Upper lobe of left lung (tissue), 6 donors: ENCODE data around the gene TAF3. TPM values are rescaled to one million over a fixed set of nuclear protein-coding genes. Genes with fewer than 3 reads are reported as not detected.
A peak's percentile ranks its signal among the peaks of the same experiment; 100 is the strongest.

Experiments used
- ATAC-seq, 2 donors: fragments of 200-7000 bp; cut with Tn5 transposase; one replicate each; pipeline ENCODE4 v1.9.1; 2022; ENCODE audit warnings: mild to moderate bottlenecking in 2 of 2, moderate library complexity in 2 of 2; ENCODE audit not compliant: low FRiP score in 2 of 2
- DNase-seq, 2 donors: peaks; one replicate each; pipeline ENCODE4 v3.0.0-alpha.2; 2019 to 2020
- H3K27ac ChIP-seq, 4 donors: fragments of 200-600 bp; sonication (generic); one replicate each; pipeline ENCODE4 v1.5.1; 2016 to 2019
- H3K27me3 ChIP-seq, 4 donors: fragments of 200-600 bp; sonication (generic); one replicate each; pipeline ENCODE4 v1.5.1; 2017 to 2019
- H3K36me3 ChIP-seq, 4 donors: fragments of 200-600 bp; sonication (generic); one replicate each; pipeline ENCODE4 v1.5.1; 2016 to 2019
- H3K4me1 ChIP-seq, 4 donors: fragments of 200-600 bp; sonication (generic); one replicate each; pipeline ENCODE4 v1.5.1; 2018 to 2019
- H3K4me3 ChIP-seq, 4 donors: fragments of 200-600 bp; sonication (generic); one replicate each; pipeline ENCODE4 v1.5.1; 2017 to 2019; ENCODE audit warnings: mild to moderate bottlenecking in 2 of 4, moderate library complexity in 1 of 4
- H3K9me3 ChIP-seq, 4 donors: fragments of 200-600 bp; sonication (generic); one replicate each; pipeline ENCODE4 v1.5.1; 2018 to 2019
- CTCF ChIP-seq, 6 experiments: fragments of 450-650 bp in 4 of 6; fragments of 200-600 bp in 2 of 6; sonication (generic) in 2 of 6; IDR thresholded peaks; one replicate each; pipeline ENCODE4 v1.5.1; 2016 to 2019; ENCODE audit warnings: antibody characterized with exemption in 6 of 6
- EP300 ChIP-seq, 4 donors: sonication (generic); formaldehyde crosslinking; IDR thresholded peaks; one replicate each; pipeline ENCODE4 v1.5.1; 2017; ENCODE audit warnings: antibody characterized with exemption in 4 of 4, control low read depth in 2 of 4
- POLR2A ChIP-seq, 4 donors: fragments of 450-650 bp; IDR thresholded peaks; one replicate each; pipeline ENCODE4 v1.5.1; 2016 to 2017; ENCODE audit warnings: antibody characterized with exemption in 4 of 4, mild to moderate bottlenecking in 2 of 4
- POLR2AphosphoS5 ChIP-seq, 2 donors: sonication (generic); formaldehyde crosslinking; IDR thresholded peaks; one replicate each; pipeline ENCODE4 v1.5.1; 2017; ENCODE audit warnings: antibody characterized with exemption in 2 of 2
- WGBS, 2 donors: methylation state at CpG; one replicate each; pipeline ENCODE4 v1.1.5; 2017 to 2018; 5-methylcytosine and 5-hydroxymethylcytosine counted together
- total RNA-seq, 6 donors: library from RNA; depleted of rRNA in 4 of 6; stranded (reverse); fragments of >200 nt in 4 of 6; gene quantifications; one replicate each; pipeline versions ENCODE4 v1.1.0 to v1.2.1, GENCODE V29; 2016 to 2021
- donor health status: DM: no; HTN: no; CAD: no; lungs with moderate emphysema.
- donor health status: DM: no; HTN: yes; CAD: no; lungs with severe emphysema.

TAF3 gene
- total RNA-seq, 6 donors from 2014 or later, result 6.8 to 16.8 (median 10.1) TPM

- Histone ChIP-seq H3K4me1 (peaks cover 10 to 28% (median 14%) of the 10 kb centered on the region in 4 donors), H3K27ac (peak overlapping the region; percentile 77 to 80 (median 80)), H3K4me3 (peak overlapping the region; percentile 58 to 98 (median 86)), H3K27me3 (no peaks in the 10 kb centered on the region), H3K36me3 (peaks cover 0 to 6% (median 0%) of the 10 kb centered on the region in 4 donors), H3K9me3 (no peaks in the 10 kb centered on the region)
- WGBS, 2 donors, result 0% methylated on average over 10 of the region's 10 CpGs
- no peak for TF ChIP-seq POLR2AphosphoS5 (IDR thresholded peaks at IDR 0.05)
- no peak for TF ChIP-seq CTCF (IDR thresholded peaks at IDR 0.05)
- TF ChIP-seq POLR2A (IDR thresholded peaks at IDR 0.05), result no peak
- TF ChIP-seq EP300 (IDR thresholded peaks at IDR 0.05), result no peak
- DNase-seq, result no peak
- peak in 1 of 2 donors; percentile 5 for ATAC-seq
Observed at GRCh38 chr10:7817984-7818294, 366 bp upstream of the TAF3 start.

GRCh38 chr10:7819121-7819460 is 786 bp downstream of the TAF3 start:
- peak overlapping the region; percentile 58 to 98 (median 86) for H3K4me3 ChIP-seq
- no peaks in the 10 kb centered on the region for H3K27me3 ChIP-seq
- ATAC-seq, result peak; percentile 30 to 51
- H3K27ac ChIP-seq, result peak overlapping the region in 3 of 4 donors; percentile 77 to 80 (median 79)
- peaks cover 10 to 28% (median 14%) of the 10 kb centered on the region in 4 donors for H3K4me1 ChIP-seq
- no peaks in the 10 kb centered on the region for H3K9me3 ChIP-seq
- TF ChIP-seq POLR2AphosphoS5 (IDR thresholded peaks at IDR 0.05) (no peak), CTCF (IDR thresholded peaks at IDR 0.05) (no peak), EP300 (IDR thresholded peaks at IDR 0.05) (no peak), POLR2A (IDR thresholded peaks at IDR 0.05) (no peak)
- 0 to 1% methylated on average over 17 of the region's 17 CpGs for WGBS, 2 donors
- peak in 1 of 2 donors; percentile 64 for DNase-seq
- H3K36me3 ChIP-seq, result peaks cover 0 to 8% (median 0%) of the 10 kb centered on the region in 4 donors

GRCh38 chr10:7824251-7824650 is 5.9 kb downstream of the TAF3 start:
- Histone ChIP-seq H3K27me3 (no peaks in the 10 kb centered on the region), H3K9me3 (no peaks in the 10 kb centered on the region), H3K4me3 (no peak overlapping the region), H3K27ac (no peak overlapping the region), H3K4me1 (peaks cover 8 to 15% (median 13%) of the 10 kb centered on the region in 4 donors), H3K36me3 (peaks cover 8 to 40% (median 9%) of the 10 kb centered on the region in 4 donors)
- ATAC-seq (no peak), DNase-seq (no peak)
- TF ChIP-seq CTCF (IDR thresholded peaks at IDR 0.05) (no peak), POLR2A (IDR thresholded peaks at IDR 0.05) (no peak), EP300 (IDR thresholded peaks at IDR 0.05) (no peak), POLR2AphosphoS5 (IDR thresholded peaks at IDR 0.05) (no peak)
- 88 to 92% methylated on average over 3 of the region's 3 CpGs for WGBS, 2 donors

GRCh38 chr10:7826971-7827370 is 8.7 kb downstream of the TAF3 start:
- WGBS, 2 donors, result 92 to 94% methylated on average over 4 of the region's 4 CpGs

More at GRCh38 chr10:7826971-7827370, 8.7 kb downstream of the TAF3 start:
- Histone ChIP-seq H3K9me3 (no peaks in the 10 kb centered on the region), H3K36me3 (peaks cover 8 to 43% (median 9%) of the 10 kb centered on the region in 4 donors), H3K27me3 (no peaks in the 10 kb centered on the region), H3K4me3 (no peak overlapping the region), H3K4me1 (peaks cover 0 to 4% (median 0%) of the 10 kb centered on the region in 4 donors), H3K27ac (no peak overlapping the region)
- ATAC-seq, result no peak
- no peak for TF ChIP-seq POLR2AphosphoS5 (IDR thresholded peaks at IDR 0.05)
- no peak for TF ChIP-seq CTCF (IDR thresholded peaks at IDR 0.05)
- TF ChIP-seq EP300 (IDR thresholded peaks at IDR 0.05), result no peak
- TF ChIP-seq POLR2A (IDR thresholded peaks at IDR 0.05), result no peak
- DNase-seq, result no peak
